ENCODE measurements around the gene HIRIP3. TPM values are rescaled to one million over a fixed set of nuclear protein-coding genes. Genes with fewer than 3 reads are reported as not detected.

Gene HIRIP3
- total RNA-seq, 1 experiment from 2014 or later: 25.3 TPM

DNA sequence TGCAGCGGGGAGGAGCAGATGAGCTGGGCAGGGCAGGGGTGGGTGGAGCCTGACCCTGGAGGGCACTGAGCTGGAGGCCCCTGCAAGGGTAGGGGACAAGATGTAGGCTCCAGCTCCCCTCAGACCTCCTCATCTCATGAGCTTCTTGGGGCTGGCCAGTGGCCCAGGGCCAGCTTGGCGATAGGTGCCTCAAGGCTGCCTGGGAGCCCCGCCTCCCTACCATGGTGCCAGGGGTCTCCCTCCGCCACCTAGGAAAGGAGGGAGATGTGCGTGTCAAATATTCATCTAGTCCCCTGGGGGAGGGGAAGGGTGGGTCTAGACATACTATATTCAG, 3.9 kb downstream of the HIRIP3 start:
- CTCF ChIA-PET: interaction anchor here (0.7 kb wide), 1 partner anchor 110 kb away, joined by 3 read pairs; no protein-coding TSS in a partner anchor
- no peak for ATAC-seq

GRCh38 chr16:29990883-29991570, 4.4 kb downstream of the HIRIP3 start:
- ChIA-PET CTCF (interaction anchor here (0.7 kb wide), 1 partner anchor 110 kb away, joined by 3 read pairs; no protein-coding TSS in a partner anchor), POLR2A (no interaction called here)
- H3K4me3 ChIP-seq (ENCODE audit: low read depth in 2 of 2, low read length in 2 of 2): no peak overlapping the region
- in situ Hi-C loops (cut with HindIII; ENCODE audit: low pct_unique_long_range_greater_than_20kb, low sequenced_read_pairs) (no loop called here), intact Hi-C loops (cut with micrococcal nuclease; ENCODE audit: unreplicated experiment) (no loop called here)
- DNase-seq (ENCODE audit: low read depth, low spot score): no peak
- H3K4me1 ChIP-seq (ENCODE audit: control insufficient read depth, insufficient read depth, low read length): peaks cover 27% of the 10 kb centered on the region
- H3K27ac ChIP-seq (ENCODE audit: low read length): no peak overlapping the region
- TF ChIP-seq CTCF (IDR thresholded peaks at IDR 0.05): no peak
- no peaks in the 10 kb centered on the region for H3K9me3 ChIP-seq (ENCODE audit: control insufficient read depth, insufficient read depth, low read depth, low read length)
- H3K27me3 ChIP-seq (ENCODE audit: control insufficient read depth, insufficient read depth, low read length): no peaks in the 10 kb centered on the region
- no peak for ATAC-seq
- no TSS peak for BruUV-seq (replicated peaks)
- H3K36me3 ChIP-seq (ENCODE audit: control insufficient read depth, insufficient read depth, low read length): peaks cover 10% of the 10 kb centered on the region

More for the DNA sequence above, 3.9 kb downstream of the HIRIP3 start:
- peaks cover 27% of the 10 kb centered on the region for H3K4me1 ChIP-seq (ENCODE audit: control insufficient read depth, insufficient read depth, low read length)
- H3K9me3 ChIP-seq (ENCODE audit: control insufficient read depth, insufficient read depth, low read depth, low read length): no peaks in the 10 kb centered on the region
- H3K4me3 ChIP-seq (ENCODE audit: low read depth in 2 of 2, low read length in 2 of 2): no peak overlapping the region
- BruUV-seq (replicated peaks): no TSS peak
- no peaks in the 10 kb centered on the region for H3K27me3 ChIP-seq (ENCODE audit: control insufficient read depth, insufficient read depth, low read length)
- TF ChIP-seq, protein P1, sequence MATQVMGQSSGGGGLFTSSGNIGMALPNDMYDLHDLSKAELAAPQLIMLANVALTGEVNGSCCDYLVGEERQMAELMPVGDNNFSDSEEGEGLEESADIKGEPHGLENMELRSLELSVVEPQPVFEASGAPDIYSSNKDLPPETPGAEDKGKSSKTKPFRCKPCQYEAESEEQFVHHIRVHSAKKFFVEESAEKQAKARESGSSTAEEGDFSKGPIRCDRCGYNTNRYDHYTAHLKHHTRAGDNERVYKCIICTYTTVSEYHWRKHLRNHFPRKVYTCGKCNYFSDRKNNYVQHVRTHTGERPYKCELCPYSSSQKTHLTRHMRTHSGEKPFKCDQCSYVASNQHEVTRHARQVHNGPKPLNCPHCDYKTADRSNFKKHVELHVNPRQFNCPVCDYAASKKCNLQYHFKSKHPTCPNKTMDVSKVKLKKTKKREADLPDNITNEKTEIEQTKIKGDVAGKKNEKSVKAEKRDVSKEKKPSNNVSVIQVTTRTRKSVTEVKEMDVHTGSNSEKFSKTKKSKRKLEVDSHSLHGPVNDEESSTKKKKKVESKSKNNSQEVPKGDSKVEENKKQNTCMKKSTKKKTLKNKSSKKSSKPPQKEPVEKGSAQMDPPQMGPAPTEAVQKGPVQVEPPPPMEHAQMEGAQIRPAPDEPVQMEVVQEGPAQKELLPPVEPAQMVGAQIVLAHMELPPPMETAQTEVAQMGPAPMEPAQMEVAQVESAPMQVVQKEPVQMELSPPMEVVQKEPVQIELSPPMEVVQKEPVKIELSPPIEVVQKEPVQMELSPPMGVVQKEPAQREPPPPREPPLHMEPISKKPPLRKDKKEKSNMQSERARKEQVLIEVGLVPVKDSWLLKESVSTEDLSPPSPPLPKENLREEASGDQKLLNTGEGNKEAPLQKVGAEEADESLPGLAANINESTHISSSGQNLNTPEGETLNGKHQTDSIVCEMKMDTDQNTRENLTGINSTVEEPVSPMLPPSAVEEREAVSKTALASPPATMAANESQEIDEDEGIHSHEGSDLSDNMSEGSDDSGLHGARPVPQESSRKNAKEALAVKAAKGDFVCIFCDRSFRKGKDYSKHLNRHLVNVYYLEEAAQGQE (IDR thresholded peaks at IDR 0.05; ENCODE audit: insufficient read depth in 1 of 2, low read depth in 2 of 2, low read length in 1 of 2): no peak
- TF ChIP-seq SIN3A (IDR thresholded peaks at IDR 0.05; ENCODE audit: borderline replicate concordance, insufficient read depth, low read depth, low read length): no peak
- TF ChIP-seq CTCF (IDR thresholded peaks at IDR 0.05): no peak
- no peak for TF ChIP-seq POLR2AphosphoS5 (IDR thresholded peaks at IDR 0.05; ENCODE audit: low read depth, low read length)
- TF ChIP-seq TCF7L2 (IDR thresholded peaks at IDR 0.05; ENCODE audit: low read depth, low read length): no peak
- peaks cover 10% of the 10 kb centered on the region for H3K36me3 ChIP-seq (ENCODE audit: control insufficient read depth, insufficient read depth, low read length)
- H3K27ac ChIP-seq (ENCODE audit: low read length): no peak overlapping the region
- intact Hi-C loops (cut with micrococcal nuclease; ENCODE audit: unreplicated experiment) (no loop called here), in situ Hi-C loops (cut with HindIII; ENCODE audit: low pct_unique_long_range_greater_than_20kb, low sequenced_read_pairs) (no loop called here)
- POLR2A ChIA-PET: no interaction called here
- DNase-seq (ENCODE audit: low read depth, low spot score): no peak

All from Panc1 (cell line).